GM18519 (cell line): ENCODE results near the gene AUTS2.
"Not testable (repeated sequence)": the region's sequence is repeated elsewhere in the genome, so short reads cannot be mapped to it uniquely, and the experiment has no call there.

Experiments
- ATAC-seq: cut with Tn5 transposase; IDR thresholded peaks from one replicate; pipeline ENCODE4 v1.9.1; 2021; ENCODE audit warnings: mild to moderate bottlenecking, moderate library complexity; ENCODE audit not compliant: unreplicated experiment, low FRiP score

The AUTS2 gene

DNA sequence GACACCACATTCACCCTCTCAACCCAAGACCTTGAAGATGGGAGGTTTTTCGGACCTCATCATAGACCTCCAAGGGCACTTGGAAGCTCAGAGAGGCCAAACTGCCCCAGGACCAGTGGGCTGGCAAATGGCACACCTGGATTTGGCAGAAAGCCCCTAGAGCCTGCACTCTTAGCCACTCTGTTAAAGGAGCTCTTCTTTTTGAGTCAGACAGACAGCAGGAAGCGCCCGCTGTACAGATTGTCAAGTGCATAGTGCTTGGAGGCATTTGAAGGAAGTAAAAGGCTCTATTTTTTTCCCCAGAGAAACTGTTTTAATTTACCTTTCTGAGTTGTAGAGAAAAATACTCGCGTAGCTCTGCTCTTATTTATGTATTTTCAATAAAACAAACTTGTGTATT is 1125.1 kb downstream of the AUTS2 start:
- ATAC-seq = no peak

DNA sequence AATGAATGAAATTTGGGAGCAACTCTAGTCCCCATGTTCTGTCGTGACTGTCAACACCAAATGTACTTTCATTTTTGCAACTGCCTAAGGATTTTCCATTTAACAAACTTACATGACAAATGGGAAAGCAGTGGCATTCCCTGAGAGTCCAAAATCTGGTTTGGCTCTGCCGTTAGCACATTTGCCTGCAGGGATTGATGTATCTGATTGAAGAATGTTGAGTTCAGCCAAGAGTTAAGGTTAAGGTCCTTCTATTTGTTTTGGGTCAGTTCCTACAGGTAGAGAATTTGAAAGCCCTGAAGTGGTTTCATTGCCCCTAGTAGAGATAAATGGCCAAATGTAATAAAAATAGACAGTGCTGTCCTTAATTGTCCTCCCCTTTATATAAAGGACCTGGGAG is 1127.2 kb downstream of the AUTS2 start:
- ATAC-seq = no peak

DNA sequence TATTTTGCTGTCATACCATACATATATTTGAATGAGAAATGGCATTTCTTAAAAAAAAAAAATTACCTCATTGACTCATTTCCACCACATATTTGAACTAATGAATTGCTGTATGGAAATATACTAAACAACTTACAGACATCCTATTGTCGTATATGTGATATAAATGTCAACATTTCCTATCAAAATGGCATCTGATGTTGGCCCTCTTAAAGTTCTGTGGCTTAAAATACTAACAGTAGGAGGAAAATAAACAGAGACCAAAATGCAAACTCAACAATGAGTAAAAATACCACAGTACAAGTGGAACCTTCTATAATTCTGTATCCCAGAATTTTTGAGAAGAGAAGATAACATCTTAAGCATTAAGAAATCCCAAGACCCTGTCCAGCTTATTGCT is 1128.0 kb downstream of the AUTS2 start:
- no peak for ATAC-seq

DNA sequence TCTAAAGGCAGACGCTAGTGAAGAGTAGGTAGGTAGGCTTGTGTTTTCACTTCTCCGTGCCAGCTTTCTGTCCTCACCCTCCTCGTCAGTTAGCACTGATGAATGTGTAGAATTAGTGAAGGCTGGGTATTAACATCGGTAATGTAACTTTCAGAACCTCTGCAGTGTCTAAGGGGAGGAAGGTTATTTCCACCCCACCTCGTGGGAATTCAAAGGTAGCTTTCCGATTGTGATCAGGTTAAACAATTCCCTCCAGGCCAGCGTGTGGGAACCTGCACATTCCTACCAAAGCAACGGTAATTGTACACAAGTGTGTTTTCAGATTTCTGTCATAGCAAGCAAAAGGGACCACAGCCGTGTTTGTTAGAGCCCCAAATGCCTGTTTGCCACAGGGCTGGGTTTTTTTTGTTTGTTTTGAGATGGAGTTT is 1128.7 kb downstream of the AUTS2 start:
- ATAC-seq = peak; percentile 53

DNA sequence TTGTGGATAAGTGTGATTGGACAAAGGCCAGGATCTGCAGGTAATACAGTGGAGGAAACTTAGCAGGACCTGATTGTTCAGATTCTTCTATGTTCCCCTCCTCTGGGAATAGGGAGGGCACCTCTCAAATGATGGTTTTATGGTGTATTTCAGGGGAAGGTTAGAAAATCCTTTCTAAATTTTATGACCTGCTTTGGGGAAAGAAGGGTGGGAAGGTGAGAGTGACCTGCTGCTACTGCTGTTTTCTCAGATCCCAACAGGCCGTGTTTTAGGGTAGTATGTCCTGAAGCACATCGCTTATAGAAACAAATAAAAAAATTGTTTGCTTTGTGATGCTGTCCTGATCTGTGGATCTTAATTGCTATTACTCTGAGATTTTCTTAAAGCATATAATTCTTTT is 1129.6 kb downstream of the AUTS2 start:
- ATAC-seq = no peak

GRCh38 chr7:70728872-70729552 is 1130.7 kb downstream of the AUTS2 start:
- no peak for ATAC-seq

GRCh38 chr7:70729553-70730157 is 1131.4 kb downstream of the AUTS2 start:
- not testable (repeated sequence) for ATAC-seq

DNA sequence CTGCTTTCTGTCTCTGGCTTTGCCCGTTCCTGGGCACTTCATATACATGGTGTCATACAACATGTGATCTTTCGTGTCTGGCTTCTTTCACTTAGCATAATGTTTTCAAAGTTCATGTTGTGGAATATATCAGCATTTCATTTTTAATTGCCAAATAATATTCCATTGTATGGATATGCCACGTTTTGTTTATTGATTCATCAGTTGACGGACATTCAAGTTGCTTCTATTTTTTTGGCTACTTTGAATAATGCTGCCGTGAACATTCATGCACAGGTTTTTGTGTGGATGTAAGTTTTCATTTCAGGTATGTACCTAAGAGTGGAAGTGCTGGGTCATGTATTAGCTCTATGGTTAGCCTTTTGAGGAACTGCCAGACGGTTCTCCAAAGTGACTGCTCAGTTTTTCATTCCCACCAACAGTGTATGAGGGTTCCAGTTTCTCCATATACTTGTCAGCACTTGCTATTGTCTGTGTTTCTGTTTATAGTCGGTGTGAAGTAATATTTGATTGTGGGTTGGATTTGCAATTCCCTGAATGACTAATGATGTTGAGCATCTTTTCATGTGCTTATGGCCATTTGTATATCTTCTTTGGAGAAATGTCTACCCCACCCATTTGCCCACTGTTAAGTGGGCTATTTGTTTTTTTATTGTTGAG is 1132.3 kb downstream of the AUTS2 start:
- ATAC-seq = no peak

GRCh38 chr7:70733090-70733489 is 1134.8 kb downstream of the AUTS2 start:
- ATAC-seq = no peak

- no peak for ATAC-seq
These were observed 1136.1 kb downstream of the AUTS2 start for GRCh38 chr7:70734411-70734810.

GRCh38 chr7:70735313-70735712 is 1137.0 kb downstream of the AUTS2 start:
- no peak for ATAC-seq

DNA sequence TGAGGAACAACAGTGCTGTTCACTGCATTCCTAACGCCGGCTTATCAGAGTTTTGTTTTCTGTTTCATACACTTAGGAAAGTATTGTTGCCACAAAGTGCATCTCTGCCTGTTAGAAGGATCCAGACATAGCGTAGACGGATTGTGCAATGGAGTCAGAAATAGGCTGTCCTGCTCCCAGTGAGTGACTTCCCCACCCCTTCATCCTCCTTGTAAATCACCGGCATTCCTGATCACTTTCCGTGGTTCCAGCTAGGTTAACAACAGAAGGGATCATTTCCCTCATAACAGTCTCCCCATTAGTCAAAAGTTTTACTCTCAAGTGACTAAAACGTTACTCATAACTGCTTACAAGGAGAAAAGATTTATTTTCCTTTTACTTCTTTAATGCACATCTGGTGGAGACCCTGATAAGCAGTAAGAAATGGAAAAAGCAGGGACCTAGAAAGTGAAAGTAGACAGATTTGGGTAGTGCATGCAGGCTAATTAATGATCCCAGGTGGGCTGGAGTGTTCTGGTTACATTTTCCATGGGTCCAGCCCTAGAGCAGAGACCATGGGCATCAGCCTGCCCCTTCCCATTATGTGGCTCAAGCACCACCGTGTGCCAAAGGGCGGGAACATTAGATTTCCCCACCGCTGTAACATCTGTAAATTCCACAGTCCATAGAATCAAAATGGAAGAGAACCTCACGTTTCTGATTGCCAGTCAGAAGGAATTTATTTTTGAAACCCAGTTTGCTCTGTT is 1138.6 kb downstream of the AUTS2 start:
- ATAC-seq = no peak

DNA sequence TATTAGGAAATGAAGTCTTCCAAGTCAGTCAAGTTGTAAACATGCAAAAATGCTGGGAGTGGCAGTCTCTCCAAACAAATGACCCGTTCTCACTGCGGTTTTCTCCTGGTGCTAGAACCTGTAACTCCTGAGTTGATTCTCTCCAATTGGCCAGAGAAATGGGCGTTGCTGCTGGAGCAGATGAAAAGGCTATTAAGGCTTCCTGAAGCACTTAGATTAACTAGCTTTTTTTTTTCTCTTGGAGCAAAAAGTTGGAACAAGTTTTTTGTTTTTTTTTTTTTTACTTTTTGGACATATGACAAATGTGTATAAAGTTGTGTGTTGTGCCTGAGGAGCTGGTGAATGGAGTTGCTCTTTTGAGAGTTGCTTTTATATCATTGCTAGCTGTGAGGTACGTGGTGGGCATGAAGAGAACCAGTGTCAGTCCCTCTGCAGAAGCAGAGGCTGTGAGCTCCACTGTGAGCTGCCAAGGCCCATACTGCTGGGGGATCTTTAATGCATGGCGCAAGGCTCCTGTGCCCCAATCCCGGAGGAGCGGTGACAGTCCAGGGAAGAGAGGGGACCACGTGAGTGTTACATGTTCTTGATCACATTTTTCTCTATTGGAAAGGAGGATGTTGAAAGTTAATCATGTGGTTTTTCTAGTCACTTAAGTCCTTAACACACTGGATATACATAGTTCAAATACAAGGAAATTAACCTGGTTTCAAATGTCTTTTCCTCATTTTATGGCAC is 1140.0 kb downstream of the AUTS2 start:
- no peak for ATAC-seq

DNA sequence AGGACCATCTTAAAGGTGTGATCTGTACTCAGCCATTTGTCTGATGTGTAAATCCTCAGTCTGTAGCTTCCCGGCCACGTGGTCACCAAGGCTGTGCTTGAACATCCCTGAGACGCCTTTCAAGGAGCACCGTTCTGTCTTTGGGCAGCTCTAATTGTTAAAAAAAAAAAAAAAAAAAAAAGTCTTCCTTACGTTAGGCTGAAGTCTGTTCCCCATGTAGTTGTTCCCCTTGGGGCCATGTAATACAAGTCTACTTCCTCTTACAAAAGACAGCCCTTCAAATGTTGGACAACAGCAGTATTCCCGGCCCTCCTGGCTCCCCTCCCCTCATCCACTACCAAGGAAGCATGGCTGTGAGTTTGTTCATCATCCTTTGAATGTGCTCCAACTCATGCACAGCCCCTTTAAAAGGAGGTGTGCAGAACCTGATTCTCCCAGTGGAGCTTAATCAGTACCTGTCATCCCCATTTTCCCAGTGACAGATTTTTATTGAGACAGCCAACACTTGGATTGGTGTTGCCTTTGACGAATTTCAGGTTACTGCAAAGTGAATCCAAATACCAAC is 1141.5 kb downstream of the AUTS2 start:
- no peak for ATAC-seq

DNA sequence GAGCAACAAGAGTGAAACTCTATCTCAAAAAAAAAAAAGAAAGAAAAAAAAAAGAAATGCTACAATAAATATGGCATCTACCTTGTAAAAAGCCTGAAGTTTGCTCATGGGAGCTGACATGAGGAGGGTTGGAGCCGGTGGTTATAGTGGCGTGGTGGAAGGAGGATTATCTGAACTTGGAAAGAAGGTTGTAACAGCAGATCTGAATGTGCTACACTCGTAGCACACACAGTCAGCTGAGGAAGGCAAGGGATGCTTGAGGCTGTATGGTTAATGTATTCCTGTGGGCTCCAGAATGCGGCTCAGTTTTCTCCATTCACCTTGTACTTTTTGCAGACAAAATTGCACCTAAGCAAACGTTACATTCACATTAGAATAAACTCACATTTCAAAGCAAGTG is 1143.4 kb downstream of the AUTS2 start:
- ATAC-seq = no peak

DNA sequence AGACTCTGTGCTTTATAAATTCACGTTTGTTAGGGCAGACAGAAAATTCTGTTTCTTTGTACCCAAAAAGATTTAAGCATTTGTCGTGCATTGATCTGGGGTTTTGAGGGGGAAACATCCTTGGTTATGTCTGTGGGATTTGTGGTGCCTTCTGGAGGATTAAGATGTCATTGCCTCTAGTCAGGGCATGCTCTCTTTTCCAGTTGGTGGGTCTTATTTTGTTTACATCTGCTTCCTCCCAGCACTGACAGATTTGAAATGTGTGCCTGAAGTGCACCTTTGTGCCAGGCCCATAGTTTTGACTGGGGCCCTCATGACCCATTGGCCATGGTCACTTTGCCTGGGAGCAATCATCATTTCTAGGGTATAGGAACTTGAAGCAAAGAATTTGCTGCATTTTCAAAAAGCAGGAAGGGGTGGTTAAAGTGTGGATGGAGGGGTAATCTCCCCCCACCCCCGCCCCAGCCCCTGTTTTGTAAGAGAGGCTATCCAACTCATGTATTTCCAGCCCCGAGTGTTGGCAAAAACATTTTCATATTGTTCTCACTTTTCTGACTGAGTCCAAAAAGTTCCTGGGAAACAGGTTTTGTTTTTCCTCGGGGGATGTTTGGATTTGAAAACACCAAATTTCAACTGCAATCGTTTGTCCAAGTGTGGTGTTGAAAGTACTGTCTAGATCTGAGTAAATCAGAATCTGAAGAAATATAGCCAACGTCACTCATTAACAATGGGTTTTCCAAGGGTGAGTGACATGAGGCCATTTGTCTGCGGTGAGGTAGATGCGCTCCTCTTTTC is 1145.5 kb downstream of the AUTS2 start:
- no peak for ATAC-seq

DNA sequence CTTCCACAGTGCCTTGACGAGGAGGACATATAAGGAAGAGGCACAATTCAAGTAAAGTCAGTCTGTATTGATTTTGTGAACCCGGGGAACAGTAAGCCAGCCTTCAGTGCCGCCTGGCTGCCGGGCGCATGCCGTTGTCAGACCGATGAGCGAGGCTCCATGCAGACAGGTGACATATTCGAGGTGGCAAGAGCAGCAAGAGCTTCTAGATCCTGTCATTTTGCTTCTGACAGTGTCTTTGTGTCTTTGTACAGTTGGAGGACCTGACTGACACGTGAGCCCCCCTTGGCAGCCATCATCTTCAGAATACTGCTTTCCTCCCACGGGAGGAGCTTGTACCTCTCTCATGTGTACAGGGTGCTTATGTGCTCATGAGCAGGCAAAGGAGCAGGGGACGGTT is 1146.2 kb downstream of the AUTS2 start:
- no peak for ATAC-seq

DNA sequence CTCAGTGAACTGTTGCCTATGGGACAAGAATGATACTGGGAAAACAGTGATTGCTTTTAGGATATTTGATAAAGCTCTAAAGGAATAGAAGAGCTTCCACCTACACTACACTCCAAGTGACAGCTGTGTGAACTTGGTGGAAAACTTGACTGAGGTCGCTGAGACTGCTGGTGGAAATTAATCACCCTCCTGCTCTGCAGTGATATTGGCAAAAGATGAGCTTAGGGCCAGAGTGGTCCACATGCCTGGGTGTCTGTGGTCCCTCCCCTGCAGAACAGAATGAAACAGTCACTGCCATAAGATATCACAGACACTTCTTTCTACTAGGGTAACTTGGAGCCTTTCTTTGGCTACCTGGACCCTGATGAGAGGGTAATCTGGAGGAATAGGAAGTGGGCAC is 1151.6 kb downstream of the AUTS2 start:
- no peak for ATAC-seq

- no peak for ATAC-seq
These were observed 1153.6 kb downstream of the AUTS2 start for GRCh38 chr7:70751895-70752294.
